Purkinje cell (primary cell): ENCODE results near the gene RCCD1. TPM values are rescaled to one million over a fixed set of nuclear protein-coding genes. Genes with fewer than 3 reads are reported as not detected.

Source experiments
- polyA plus RNA-seq: library from polyadenylated mRNA; unstranded; fragments of >200 nt; fragmentation: Nextera tagmentation; gene quantifications from 2 replicates; pipeline ENCODE4 v1.2.1, GENCODE V29; 2014

Gene RCCD1
- 0.66 and 1.2 TPM in 2 replicates for polyA plus RNA-seq

DNA sequence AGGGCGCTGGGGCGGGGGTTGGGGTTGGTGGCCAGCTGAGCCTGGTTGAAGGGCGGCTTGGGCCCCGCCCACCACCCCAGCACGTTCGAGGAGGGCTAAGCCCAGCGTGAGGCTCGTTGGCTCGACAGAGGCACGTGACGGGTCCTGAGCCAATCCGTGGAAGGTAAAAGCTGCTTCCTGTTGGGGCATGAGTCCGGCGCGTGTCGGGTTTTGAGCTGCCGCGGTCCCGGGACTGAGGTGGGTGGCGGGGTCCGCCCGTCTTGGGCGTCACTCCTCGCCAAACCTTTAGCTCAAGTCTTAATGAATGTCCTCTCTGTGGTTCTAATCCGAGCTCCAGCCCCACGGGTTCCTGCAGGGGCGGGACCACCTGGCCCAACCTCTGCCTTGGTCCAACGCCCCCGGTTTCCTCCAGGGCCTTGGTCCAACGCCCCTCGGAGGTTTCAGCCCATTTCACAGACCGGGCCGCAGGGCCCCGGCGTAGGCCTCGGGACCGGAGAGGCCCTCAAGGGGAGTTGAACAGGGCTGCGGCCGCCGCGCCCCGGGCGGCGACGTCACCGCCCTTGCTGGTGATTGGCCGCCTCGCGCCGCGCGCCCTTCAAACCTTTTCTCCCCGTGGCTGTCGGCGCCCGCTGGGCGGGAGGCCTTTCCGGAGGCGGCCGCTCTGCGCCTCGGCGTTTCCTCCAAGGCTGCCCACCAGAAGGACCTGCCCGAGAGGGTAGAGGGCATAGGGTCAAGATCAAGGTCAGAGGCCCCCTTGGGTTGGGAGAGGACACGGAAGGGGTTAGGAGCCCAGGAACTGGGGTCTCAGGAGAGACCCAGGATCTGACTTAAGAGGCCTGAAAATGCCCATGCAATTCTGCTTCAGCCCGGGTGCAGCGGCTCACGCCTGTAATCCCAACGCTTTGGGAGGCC is at the start of gene RCCD1:
RCCD1 (plus strand) TSS at position 173 of the 912 bp plus-strand sequence. CDS start 1,851 bp downstream, outside the sequence.

GRCh38 chr15:90931828-90932659 is 22.6 kb upstream of the RCCD1 start, which contains the start of gene HDDC3:
Gene HDDC3 (minus strand): TSS chr15:90932549. CDS start chr15:90932540, 9 bp downstream.

DNA sequence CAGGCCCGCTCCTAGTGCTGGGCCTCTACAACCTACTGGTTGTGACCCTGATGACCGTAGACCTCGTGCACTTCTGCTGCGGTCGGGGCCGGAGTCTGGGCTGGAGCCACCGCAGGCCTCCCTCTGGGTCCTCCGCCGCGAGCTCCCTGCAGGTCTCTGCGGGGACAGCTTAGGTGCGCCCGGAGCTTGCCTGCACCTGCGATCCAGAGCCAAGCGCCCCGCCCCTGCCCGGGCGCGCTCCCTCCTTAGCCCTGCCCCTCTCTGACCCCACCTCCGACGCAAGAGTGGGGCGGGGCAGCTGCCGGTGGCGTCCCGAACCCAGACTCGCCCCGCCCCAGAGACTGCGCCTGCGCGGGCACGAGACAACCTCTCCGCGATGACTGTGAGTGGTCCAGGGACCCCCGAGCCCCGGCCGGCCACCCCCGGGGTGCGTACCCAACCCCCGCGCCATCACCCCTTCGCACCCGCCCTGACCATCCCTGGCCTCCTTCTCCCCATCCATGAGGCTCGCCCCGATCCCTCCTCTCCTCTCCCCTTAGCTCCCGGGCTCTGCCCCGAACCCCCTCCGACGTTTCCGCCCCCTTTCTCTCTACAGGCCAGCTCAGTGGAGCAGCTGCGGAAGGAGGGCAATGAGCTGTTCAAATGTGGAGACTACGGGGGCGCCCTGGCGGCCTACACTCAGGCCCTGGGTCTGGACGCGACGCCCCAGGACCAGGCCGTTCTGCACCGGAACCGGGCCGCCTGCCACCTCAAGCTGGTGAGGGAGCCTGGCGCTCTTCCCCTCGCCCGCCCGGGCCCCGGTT is 19.5 kb upstream of the RCCD1 start, which contains the start of gene UNC45A:
UNC45A (plus strand) TSS at position 337 of the 803 bp plus-strand sequence; CDS start at position 377, 40 bp downstream.

GRCh38 chr15:90994417-90995311 is 40.0 kb downstream of the RCCD1 start, which contains the start of gene PRC1:
Gene PRC1 (minus strand): TSS chr15:90994535. CDS start chr15:90994417, 118 bp downstream.

Other genes starting within 250 kb of the RCCD1 start
- 13.7 and 24.4 TPM in 2 replicates for gene BLM, start 237.5 kb upstream of the RCCD1 start, polyA plus RNA-seq
- 3.5 and 4.7 TPM in 2 replicates for gene FURIN, start 86.3 kb upstream of the RCCD1 start, polyA plus RNA-seq
- not detected in 2 replicates for gene FES, start 70.4 kb upstream of the RCCD1 start, polyA plus RNA-seq
- gene MAN2A2, start 51.6 kb upstream of the RCCD1 start, polyA plus RNA-seq: 11.1 and 42.8 TPM in 2 replicates
- gene HDDC3, start 22.3 kb upstream of the RCCD1 start, polyA plus RNA-seq: 7.9 and 20.9 TPM in 2 replicates
- gene UNC45A, start 19.6 kb upstream of the RCCD1 start, polyA plus RNA-seq: 8.3 and 9.6 TPM in 2 replicates
- gene PRC1, start 39.7 kb downstream of the RCCD1 start, polyA plus RNA-seq: 3.6 and 6.8 TPM in 2 replicates
- gene VPS33B, start 67.7 kb downstream of the RCCD1 start, polyA plus RNA-seq: 12.4 and 28.9 TPM in 2 replicates
- gene SV2B, start 145.4 kb downstream of the RCCD1 start, polyA plus RNA-seq: 2.0 and 24.1 TPM in 2 replicates